K562 (cell line): ENCODE results near the gene HIGD1C. TPM values are rescaled to one million over a fixed set of nuclear protein-coding genes. Genes with fewer than 3 reads are reported as not detected.

Experiments used
- ATAC-seq: fragments of 200-7000 bp; cut with Tn5 transposase; 3 replicates; pipeline ENCODE4 v1.9.1; 2020; ENCODE audit warnings: moderate library complexity
- BruUV-seq: library from RNA; stranded (reverse); fragments of 400-500 nt; replicated peaks from 2 replicates; lab custom pipeline; 2021; lab: Mats Ljungman, UMichigan
- CTCF ChIA-PET: fragments of 300-600 bp; formaldehyde crosslinking; extraction: SDS; loops from one replicate; lab custom pipeline; 2021; ENCODE audit warnings: low intra/inter-chr PET ratio; lab: Yijun Ruan, JAX
- POLR2A ChIA-PET: fragments of 300-600, 350-650 bp; sonication (Branson Sonifier 250); formaldehyde crosslinking; extraction: SDS; loops from one replicate; lab custom pipeline; 2021; ENCODE audit warnings: antibody characterized with exemption, inconsistent platforms; lab: Yijun Ruan, JAX
- DNase-seq, 4 experiments: peaks; one replicate each; pipeline versions ENCODE4 v3.0.0 to v3.0.0-alpha.2; 2011 to 2018; ENCODE audit warnings: low spot score in 3 of 4, mixed read lengths in 3 of 4; ENCODE audit errors: extremely low read depth in 1 of 4
- FAIRE-seq: peaks from 2 replicates; lab custom pipeline; 2011; peaks lifted over from hg19 to GRCh38; lab: Jason Lieb, UNC
- H2AFZ ChIP-seq: 2 replicates; pipeline ENCODE4 v1.6.0; 2011; ENCODE audit warnings: low read depth, low read length, control low read depth, inconsistent platforms
- H3K27ac ChIP-seq: fragments of 200-600 bp; 3 replicates; pipeline ENCODE4 v1.8.0; 2011; ENCODE audit warnings: low read depth, mild to moderate bottlenecking, control low read depth, inconsistent platforms, low read length, moderate library complexity, mixed read lengths; ENCODE audit errors: extremely low read depth
- H3K27me3 ChIP-seq, 2 experiments: fragments of 300-600 bp in 1 of 2; 2 replicates in 1 of 2; 3 replicates in 1 of 2; pipeline versions ENCODE4 v1.6.0 to v1.8.0; 2011; ENCODE audit warnings: inconsistent platforms in 2 of 2, low read length in 2 of 2, mild to moderate bottlenecking in 1 of 2, mixed read lengths in 1 of 2, moderate library complexity in 1 of 2; ENCODE audit not compliant: control insufficient read depth in 2 of 2, insufficient read depth in 2 of 2
- H3K36me3 ChIP-seq: fragments of 300-600 bp; 3 replicates; pipeline ENCODE4 v1.8.0; 2011; ENCODE audit warnings: mild to moderate bottlenecking, low read length, inconsistent platforms; ENCODE audit not compliant: control insufficient read depth, insufficient read depth
- H3K4me1 ChIP-seq, 2 experiments: fragments of 200-600 bp in 1 of 2; replicated peaks in 1 of 2; 2 replicates in 1 of 2; 3 replicates in 1 of 2; pipeline versions ENCODE4 v1.5.1 to v1.8.0; 2011; ENCODE audit warnings: inconsistent platforms in 2 of 2, low read length in 2 of 2, mild to moderate bottlenecking in 1 of 2, mixed read lengths in 1 of 2, moderate library complexity in 1 of 2; ENCODE audit not compliant: control insufficient read depth in 2 of 2, insufficient read depth in 2 of 2
- H3K4me2 ChIP-seq: 2 replicates; pipeline ENCODE4 v1.6.1; 2011; ENCODE audit warnings: low read length, control low read depth, inconsistent platforms, mixed read lengths; ENCODE audit not compliant: insufficient read depth
- H3K4me3 ChIP-seq: fragments of 200-600 bp; sonication (generic), shearing (Covaris generic); 2 replicates; pipeline ENCODE4 v1.5.1; 2016; ENCODE audit warnings: control low read depth, inconsistent platforms
- H3K79me2 ChIP-seq: fragments of 200-600 bp; 3 replicates; pipeline ENCODE4 v1.8.0; 2011; ENCODE audit warnings: low read length, inconsistent platforms; ENCODE audit not compliant: control insufficient read depth, insufficient read depth
- H3K9ac ChIP-seq, 2 experiments: 2 replicates each; pipeline versions ENCODE4 v1.6.0 to v1.6.1; 2011; ENCODE audit warnings: low read depth in 2 of 2, low read length in 2 of 2, control low read depth in 1 of 2, inconsistent platforms in 1 of 2, mild to moderate bottlenecking in 1 of 2, mixed read lengths in 1 of 2; ENCODE audit not compliant: insufficient read depth in 1 of 2
- H3K9me1 ChIP-seq: one replicate; pipeline ENCODE4 v1.6.0; 2011; ENCODE audit warnings: inconsistent platforms, mild to moderate bottlenecking, low read length, moderate library complexity; ENCODE audit not compliant: control insufficient read depth, insufficient read depth
- H3K9me3 ChIP-seq: replicated peaks from 2 replicates; pipeline ENCODE4 v1.5.1; 2011; ENCODE audit warnings: low read depth, low read length, inconsistent platforms; ENCODE audit not compliant: control insufficient read depth, insufficient read depth
- H4K20me1 ChIP-seq: replicated peaks from 2 replicates; pipeline ENCODE4 v1.6.1; 2011; ENCODE audit warnings: low read length, inconsistent platforms, mixed read lengths; ENCODE audit not compliant: control insufficient read depth, insufficient read depth
- BCL6 ChIP-seq: fragments of 250-450 bp; sonication (Bioruptor Pico); IDR thresholded peaks from 2 replicates; pipeline ENCODE4 v1.4.0; 2020
- E2F3 ChIP-seq: fragments of 250-450 bp; sonication (Bioruptor Pico); IDR thresholded peaks from 2 replicates; pipeline ENCODE4 v1.4.0; 2020; ENCODE audit warnings: mild to moderate bottlenecking
- ETV6 ChIP-seq, 3 experiments: fragments of 150-350 bp in 1 of 3; sonication (generic) in 1 of 3; formaldehyde crosslinking in 1 of 3; IDR thresholded peaks; 2 replicates each; pipeline versions ENCODE4 v1.6.1 to v1.8.0; 2014 to 2022; ENCODE audit warnings: borderline replicate concordance in 2 of 3, low read depth in 2 of 3, antibody characterized with exemption in 1 of 3, low read length in 1 of 3, mild to moderate bottlenecking in 1 of 3, missing genetic modification reagents in 1 of 3
- MYBL2 ChIP-seq, 2 experiments: fragments of 450-650 bp in 1 of 2; sonication (generic) in 1 of 2; formaldehyde crosslinking in 1 of 2; IDR thresholded peaks; 2 replicates each; pipeline versions ENCODE4 v1.6.1 to v1.8.1; 2017 to 2022; ENCODE audit warnings: borderline replicate concordance in 1 of 2, inconsistent platforms in 1 of 2, low read depth in 1 of 2, mild to moderate bottlenecking in 1 of 2, missing genetic modification reagents in 1 of 2, moderate library complexity in 1 of 2
- NFIC ChIP-seq: fragments of 450-650 bp; IDR thresholded peaks from 2 replicates; pipeline ENCODE4 v1.6.1; 2017; ENCODE audit warnings: mild to moderate bottlenecking, inconsistent platforms
- PHTF2 ChIP-seq: fragments of 250-450 bp; sonication (Bioruptor Pico); IDR thresholded peaks from 2 replicates; pipeline ENCODE4 v1.5.0; 2021; ENCODE audit warnings: mild to moderate bottlenecking
- SLC30A9 ChIP-seq: fragments of 250-450 bp; sonication (Bioruptor Pico); IDR thresholded peaks from 2 replicates; pipeline ENCODE4 v1.8.0; 2022; ENCODE audit warnings: mild to moderate bottlenecking, moderate library complexity
- SRSF3 ChIP-seq: fragments of 200-400 bp; formaldehyde crosslinking; IDR thresholded peaks from 2 replicates; pipeline ENCODE4 v1.6.1; 2016; ENCODE audit warnings: mild to moderate bottlenecking, low read length, moderate library complexity; ENCODE audit not compliant: insufficient read depth
- ZBTB17 ChIP-seq: fragments of 450-650 bp; formaldehyde crosslinking; IDR thresholded peaks from 2 replicates; pipeline ENCODE4 v1.4.0; 2020; ENCODE audit warnings: mild to moderate bottlenecking
- ZNF121 ChIP-seq: sonication (generic); formaldehyde crosslinking; conservative IDR thresholded peaks from 2 replicates; pipeline ENCODE4 v1.8.0; 2022; ENCODE audit warnings: missing genetic modification reagents
- ZNF384 ChIP-seq: IDR thresholded peaks from 2 replicates; pipeline ENCODE4 v1.6.1; 2012; ENCODE audit warnings: low read depth, low read length, improper control_type of control experiment
- WGBS: fragments of 100-300 bp; shearing (Covaris generic); methylation state at CpG from one replicate; pipeline ENCODE4 v1.1.6; 2016; ENCODE audit warnings: low coverage, mixed read lengths; ENCODE audit not compliant: insufficient coverage; ENCODE audit errors: missing lambda C conversion rate; 5-methylcytosine and 5-hydroxymethylcytosine counted together
- in situ Hi-C: fragments of 300-500 bp; cut with MboI; formaldehyde crosslinking; loops from 4 replicates; pipeline ENCODE4 v1.15.0; 2018; ENCODE audit warnings: inconsistent platforms, mixed read lengths
- intact Hi-C: fragments of 100-400 bp; cut with micrococcal nuclease; formaldehyde crosslinking; loops from 2 replicates; pipeline ENCODE4 v1.14.2; 2022
- polyA plus RNA-seq, 8 experiments: library from polyadenylated mRNA; depleted of rRNA in 4 of 8; stranded (reverse) in 5 of 8; unstranded in 3 of 8; fragments of >200 nt; fragmentation: Nextera tagmentation in 2 of 8; fragmentation: Illumina TruSeq in 1 of 8; extraction: Ambion mirVana in 2 of 8; extraction: Trizol in 1 of 8; gene quantifications; 2 replicates each; pipeline versions ENCODE4 v1.2.1 to v1.2.3, GENCODE V29; 2011 to 2014; ENCODE audit warnings: inconsistent platforms in 1 of 8, missing spikeins in 1 of 8
- total RNA-seq, 7 experiments: library from RNA; depleted of rRNA in 6 of 7; stranded (reverse); fragments of >200 nt in 6 of 7; fragmentation: Illumina TruSeq in 2 of 7; extraction: Trizol in 2 of 7; gene quantifications; 2 replicates each; pipeline versions ENCODE4 v1.2.1 to v1.2.3, GENCODE V29; 2011 to 2021; ENCODE audit warnings: low replicate concordance in 1 of 7

HIGD1C gene
- total and polyA plus RNA-seq, 9 of the 15 experiments (the other 6 are each of a cell fraction or from before 2014, with no cell fraction given), result not detected

DNA sequence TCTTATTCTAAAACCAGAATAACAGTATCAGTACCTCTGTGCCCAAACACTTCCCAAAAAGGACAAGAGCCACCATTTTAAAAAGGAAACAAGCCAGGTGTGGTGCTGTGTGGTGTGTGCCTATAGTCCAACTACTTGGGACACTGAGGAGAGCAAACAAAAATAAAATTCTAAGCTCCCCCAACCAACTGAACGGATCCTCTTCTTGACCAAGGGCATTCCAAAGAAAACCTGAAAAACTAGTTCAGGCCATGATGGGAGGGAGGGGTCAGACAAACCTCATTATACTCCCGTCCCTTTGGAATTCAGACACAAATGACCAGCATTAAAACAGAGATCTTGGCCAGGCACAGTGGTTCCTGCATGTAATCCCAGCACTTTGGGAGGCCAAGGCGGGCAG lies 53.3 kb downstream of the HIGD1C start:
- Histone ChIP-seq H3K36me3 (peaks cover 56% of the 10 kb centered on the region), H3K4me3 (no peak overlapping the region), H3K79me2 (peaks cover 15% of the 10 kb centered on the region), H3K27ac (no peak overlapping the region), H3K9ac (no peak overlapping the region), H4K20me1 (no peaks in the 10 kb centered on the region), H2AFZ (no peak overlapping the region), H3K9me3 (no peaks in the 10 kb centered on the region), H3K4me1 (peaks cover 5 to 6% of the 10 kb centered on the region in 2 experiments; a peak in 3 of 5 replicates), H3K27me3 (no peaks in the 10 kb centered on the region), H3K9me1 (no peaks in the 10 kb centered on the region), H3K4me2 (no peak overlapping the region)
- CTCF ChIA-PET, result no interaction called here
- in situ Hi-C loops (no loop called here), intact Hi-C loops (no loop called here)
- no TSS peak for BruUV-seq
- POLR2A ChIA-PET, result interaction anchor here (1.0 to 1.5 kb wide), 3 partner anchors 9 to 20 kb away, joined by 3 to 4 read pairs (median 3); partner anchors contain the start of gene SLC11A2
- DNase-seq (no peak), ATAC-seq (no peak), FAIRE-seq (no peak)
- TF ChIP-seq SRSF3, result no peak
- no peak for TF ChIP-seq ETV6 (IDR thresholded peaks at IDR 0.05; ENCODE audit: borderline replicate concordance in 1 of 2, low read depth in 2 of 2, low read length in 1 of 2)
- TF ChIP-seq ETV6 (CRISPR knock-in tag; IDR thresholded peaks at IDR 0.05; ENCODE audit: borderline replicate concordance), result no peak
- no peak for TF ChIP-seq PHTF2 (CRISPR knock-in tag)
- no peak for TF ChIP-seq E2F3 (CRISPR knock-in tag)
- no peak for TF ChIP-seq NFIC
- no peak for TF ChIP-seq SLC30A9
- TF ChIP-seq ZNF121, result no peak
- no peak for TF ChIP-seq BCL6 (CRISPR knock-in tag)
- no peak for TF ChIP-seq ZNF384
- no peak for TF ChIP-seq MYBL2 (IDR thresholded peaks at IDR 0.05; ENCODE audit: low read depth)
- no peak for TF ChIP-seq MYBL2 (CRISPR knock-in tag; IDR thresholded peaks at IDR 0.05; ENCODE audit: borderline replicate concordance)
- no peak for TF ChIP-seq ZBTB17 (CRISPR knock-in tag)
- 94% methylated on average over 3 of the region's 3 CpGs for WGBS
